Neural cell (in vitro differentiated cells): Measurements from ENCODE around the gene RSPO4. TPM values are rescaled to one million over a fixed set of nuclear protein-coding genes. Genes with fewer than 3 reads are reported as not detected.

Experiments
- H2AFZ ChIP-seq: fragments of 200-600, 300-800 bp; sonication (generic), shearing (Covaris generic); 2 replicates; pipeline ENCODE4 v1.6.0; 2014; ENCODE audit warnings: low read depth, mild to moderate bottlenecking, antibody characterized with exemption, low read length, moderate library complexity
- H3F3A ChIP-seq: fragments of 200-600 bp; shearing (Covaris generic); 2 replicates; pipeline ENCODE4 v1.6.1; 2016; ENCODE audit warnings: mild to moderate bottlenecking, moderate library complexity, mixed read lengths, antibody characterized with exemption, low read length; ENCODE audit not compliant: insufficient read depth, poor library complexity, severe bottlenecking
- H3K27ac ChIP-seq: fragments of 200-600, 300-800 bp; sonication (generic), shearing (Covaris generic); 2 replicates; pipeline ENCODE4 v1.5.1; 2014; ENCODE audit warnings: mild to moderate bottlenecking, low read length, moderate library complexity
- H3K27me3 ChIP-seq: fragments of 300-800, 200-600 bp; sonication (generic), shearing (Covaris generic); 2 replicates; pipeline ENCODE4 v1.6.0; 2014; ENCODE audit warnings: mild to moderate bottlenecking, low read depth, low read length, moderate library complexity; ENCODE audit not compliant: insufficient read depth
- H3K36me3 ChIP-seq: fragments of 300-800, 200-600 bp; sonication (generic), shearing (Covaris generic); 2 replicates; pipeline ENCODE4 v1.5.1; 2014; ENCODE audit warnings: mild to moderate bottlenecking, antibody characterized with exemption, low read length, moderate library complexity; ENCODE audit not compliant: insufficient read depth
- H3K4me2 ChIP-seq: fragments of 300-800, 200-600 bp; sonication (generic), shearing (Covaris generic); 2 replicates; pipeline ENCODE4 v1.6.0; 2014; ENCODE audit warnings: mild to moderate bottlenecking, low read length
- H3K4me3 ChIP-seq: fragments of 300-800, 200-600 bp; sonication (generic), shearing (Covaris generic); 2 replicates; pipeline ENCODE4 v1.5.1; 2014; ENCODE audit warnings: mild to moderate bottlenecking, low read length, moderate library complexity
- H3K79me2 ChIP-seq: fragments of 200-600 bp; shearing (Covaris generic); replicated peaks from 2 replicates; pipeline ENCODE4 v1.6.0; 2014; ENCODE audit warnings: mild to moderate bottlenecking, low read length, moderate library complexity; ENCODE audit not compliant: insufficient read depth
- H3K9ac ChIP-seq: fragments of 300-800, 200-600 bp; sonication (generic), shearing (Covaris generic); 2 replicates; pipeline ENCODE4 v1.6.1; 2016; ENCODE audit warnings: mild to moderate bottlenecking, low read length, mixed read lengths
- H3K9me2 ChIP-seq: fragments of 200-600 bp; shearing (Covaris generic); 2 replicates; pipeline ENCODE4 v1.6.1; 2016; ENCODE audit warnings: mild to moderate bottlenecking, low read length, mixed read lengths; ENCODE audit not compliant: insufficient read depth
- H3K9me3 ChIP-seq: fragments of 200-600, 300-800 bp; sonication (generic), shearing (Covaris generic); 2 replicates; pipeline ENCODE4 v1.6.1; 2016; ENCODE audit warnings: mild to moderate bottlenecking, mixed run types, low read length, moderate library complexity, mixed read lengths
- H4K20me1 ChIP-seq: fragments of 200-600 bp; shearing (Covaris generic); 2 replicates; pipeline ENCODE4 v1.6.1; 2016; ENCODE audit warnings: mild to moderate bottlenecking, mixed run types; ENCODE audit not compliant: insufficient read depth
- EP300 ChIP-seq: fragments of 450-650 bp; conservative IDR thresholded peaks from 2 replicates; pipeline ENCODE4 v1.6.1; 2014; ENCODE audit warnings: antibody characterized with exemption, mild to moderate bottlenecking, moderate library complexity; ENCODE audit not compliant: poor library complexity, severe bottlenecking
- EZH2 ChIP-seq: fragments of 200-600, 300-800 bp; shearing (Covaris generic), sonication (generic); IDR thresholded peaks from 2 replicates; pipeline ENCODE4 v1.6.1; 2014; ENCODE audit warnings: antibody characterized with exemption, low read length, borderline replicate concordance, mild to moderate bottlenecking; ENCODE audit not compliant: insufficient read depth, poor library complexity, severe bottlenecking
- MXI1 ChIP-seq: fragments of 450-650 bp; conservative IDR thresholded peaks from 2 replicates; pipeline ENCODE4 v1.6.1; 2014; ENCODE audit warnings: antibody characterized with exemption, mild to moderate bottlenecking; ENCODE audit not compliant: poor library complexity, severe bottlenecking
- POLR2AphosphoS5 ChIP-seq: IDR thresholded peaks from 2 replicates; pipeline ENCODE4 v1.6.1; 2012
- RAD21 ChIP-seq: fragments of 450-650 bp; conservative IDR thresholded peaks from 2 replicates; pipeline ENCODE4 v1.6.1; 2014; ENCODE audit warnings: antibody characterized with exemption, mild to moderate bottlenecking, moderate library complexity
- SMC3 ChIP-seq: fragments of 450-650 bp; conservative IDR thresholded peaks from 2 replicates; pipeline ENCODE4 v1.6.1; 2014; ENCODE audit warnings: antibody characterized with exemption, mild to moderate bottlenecking, moderate library complexity; ENCODE audit not compliant: poor library complexity
- TAF1 ChIP-seq: IDR thresholded peaks from 2 replicates; pipeline ENCODE4 v1.6.1; 2012; ENCODE audit warnings: low read depth
- polyA plus RNA-seq: library from polyadenylated mRNA; depleted of rRNA; stranded (reverse); fragments of >200 nt; gene quantifications from 2 replicates; pipeline ENCODE4 v1.2.3, GENCODE V29; 2014
- TF ChIP-seq, protein P1 (sequence below): fragments of 450-650 bp; IDR thresholded peaks from 2 replicates; pipeline ENCODE4 v1.5.1; 2014; ENCODE audit warnings: antibody characterized with exemption, mild to moderate bottlenecking, moderate library complexity; ENCODE audit not compliant: poor library complexity, severe bottlenecking
- TF ChIP-seq, protein P2 (sequence below): IDR thresholded peaks from 2 replicates; pipeline ENCODE4 v1.6.1; 2012; ENCODE audit warnings: borderline replicate concordance

RSPO4 gene
- polyA plus RNA-seq, 1 donor from 2014 or later = 0.19 TPM

DNA sequence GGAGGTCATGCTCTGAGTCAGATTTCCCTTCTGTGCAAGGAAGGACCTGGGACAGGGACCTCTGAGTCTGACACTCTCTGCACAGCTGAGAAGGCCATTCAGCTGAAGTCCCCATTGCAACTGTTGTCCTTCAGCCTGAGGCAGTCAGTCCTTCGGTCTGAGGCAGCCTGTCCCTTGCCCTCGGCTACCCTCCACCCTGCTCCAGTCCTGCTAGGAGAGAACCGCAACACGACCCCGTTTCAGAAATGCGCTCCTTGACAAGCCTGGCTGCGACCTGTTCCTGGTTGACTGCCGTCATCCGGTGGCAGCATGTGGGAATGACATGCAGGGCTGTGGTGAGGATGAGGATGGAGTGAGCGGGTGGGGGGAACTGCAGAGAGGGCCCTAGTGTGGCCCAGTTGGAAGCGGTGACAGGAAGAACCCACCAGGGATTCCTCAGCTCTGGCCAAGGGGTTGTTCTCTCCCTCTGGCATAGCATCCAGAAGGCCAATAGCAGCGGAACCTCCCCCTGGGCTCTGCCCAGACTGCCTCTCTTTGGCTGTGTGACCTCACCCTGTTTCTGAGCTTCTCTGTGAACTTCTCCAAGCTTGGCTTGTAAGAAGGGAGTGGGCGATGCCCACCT is 45.7 kb downstream of the RSPO4 start:
- TF ChIP-seq, protein P1, sequence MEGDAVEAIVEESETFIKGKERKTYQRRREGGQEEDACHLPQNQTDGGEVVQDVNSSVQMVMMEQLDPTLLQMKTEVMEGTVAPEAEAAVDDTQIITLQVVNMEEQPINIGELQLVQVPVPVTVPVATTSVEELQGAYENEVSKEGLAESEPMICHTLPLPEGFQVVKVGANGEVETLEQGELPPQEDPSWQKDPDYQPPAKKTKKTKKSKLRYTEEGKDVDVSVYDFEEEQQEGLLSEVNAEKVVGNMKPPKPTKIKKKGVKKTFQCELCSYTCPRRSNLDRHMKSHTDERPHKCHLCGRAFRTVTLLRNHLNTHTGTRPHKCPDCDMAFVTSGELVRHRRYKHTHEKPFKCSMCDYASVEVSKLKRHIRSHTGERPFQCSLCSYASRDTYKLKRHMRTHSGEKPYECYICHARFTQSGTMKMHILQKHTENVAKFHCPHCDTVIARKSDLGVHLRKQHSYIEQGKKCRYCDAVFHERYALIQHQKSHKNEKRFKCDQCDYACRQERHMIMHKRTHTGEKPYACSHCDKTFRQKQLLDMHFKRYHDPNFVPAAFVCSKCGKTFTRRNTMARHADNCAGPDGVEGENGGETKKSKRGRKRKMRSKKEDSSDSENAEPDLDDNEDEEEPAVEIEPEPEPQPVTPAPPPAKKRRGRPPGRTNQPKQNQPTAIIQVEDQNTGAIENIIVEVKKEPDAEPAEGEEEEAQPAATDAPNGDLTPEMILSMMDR = peak; percentile 99
- TF ChIP-seq RAD21 (peak; percentile 100), EZH2 (no peak), SMC3 (peak; percentile 99)
- no peaks in the 10 kb centered on the region for H3K27me3 ChIP-seq
- H4K20me1 ChIP-seq = no peaks in the 10 kb centered on the region
- H3K9me2 ChIP-seq = no peaks in the 10 kb centered on the region
- H3K36me3 ChIP-seq = no peaks in the 10 kb centered on the region
- H3F3A ChIP-seq = no peaks in the 10 kb centered on the region
- no peak overlapping the region for H3K27ac ChIP-seq
- no peak overlapping the region for H2AFZ ChIP-seq
- H3K4me3 ChIP-seq = no peak overlapping the region
- H3K79me2 ChIP-seq = no peaks in the 10 kb centered on the region
- no peak overlapping the region for H3K9ac ChIP-seq
- no peaks in the 10 kb centered on the region for H3K9me3 ChIP-seq
- no peak overlapping the region for H3K4me2 ChIP-seq

DNA sequence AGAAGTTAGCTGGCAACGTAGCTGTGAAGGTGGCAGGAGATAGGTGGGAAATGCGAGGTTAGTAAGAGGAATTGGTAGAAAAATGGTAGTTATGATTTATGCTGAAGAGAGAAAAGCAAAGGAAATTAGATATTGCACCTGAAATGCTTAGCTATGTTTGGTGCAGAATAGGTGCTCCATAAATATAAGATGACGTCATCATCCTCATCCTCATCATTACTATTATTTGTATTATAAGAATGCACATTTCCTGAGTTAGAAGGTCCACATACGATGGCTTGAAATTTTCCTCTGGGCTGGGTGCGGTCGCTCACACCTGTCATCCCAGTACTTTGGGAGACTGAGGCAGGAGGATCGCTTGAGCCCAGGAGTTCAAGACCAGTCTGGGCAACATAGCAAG is 46.5 kb downstream of the RSPO4 start:
- no peak overlapping the region for H2AFZ ChIP-seq
- no peak overlapping the region for H3K9ac ChIP-seq
- H4K20me1 ChIP-seq = no peaks in the 10 kb centered on the region
- no peaks in the 10 kb centered on the region for H3K9me3 ChIP-seq
- no peaks in the 10 kb centered on the region for H3K9me2 ChIP-seq
- H3K36me3 ChIP-seq = no peaks in the 10 kb centered on the region
- H3K4me2 ChIP-seq = no peak overlapping the region
- H3K79me2 ChIP-seq = no peaks in the 10 kb centered on the region
- no peaks in the 10 kb centered on the region for H3K27me3 ChIP-seq
- no peak overlapping the region for H3K27ac ChIP-seq
- H3F3A ChIP-seq = no peaks in the 10 kb centered on the region
- TF ChIP-seq TAF1 (no peak), MXI1 (no peak), POLR2AphosphoS5 (no peak), EP300 (no peak), SMC3 (no peak), RAD21 (no peak), EZH2 (no peak)
- TF ChIP-seq, protein P1 = no peak
- TF ChIP-seq, protein P2, sequence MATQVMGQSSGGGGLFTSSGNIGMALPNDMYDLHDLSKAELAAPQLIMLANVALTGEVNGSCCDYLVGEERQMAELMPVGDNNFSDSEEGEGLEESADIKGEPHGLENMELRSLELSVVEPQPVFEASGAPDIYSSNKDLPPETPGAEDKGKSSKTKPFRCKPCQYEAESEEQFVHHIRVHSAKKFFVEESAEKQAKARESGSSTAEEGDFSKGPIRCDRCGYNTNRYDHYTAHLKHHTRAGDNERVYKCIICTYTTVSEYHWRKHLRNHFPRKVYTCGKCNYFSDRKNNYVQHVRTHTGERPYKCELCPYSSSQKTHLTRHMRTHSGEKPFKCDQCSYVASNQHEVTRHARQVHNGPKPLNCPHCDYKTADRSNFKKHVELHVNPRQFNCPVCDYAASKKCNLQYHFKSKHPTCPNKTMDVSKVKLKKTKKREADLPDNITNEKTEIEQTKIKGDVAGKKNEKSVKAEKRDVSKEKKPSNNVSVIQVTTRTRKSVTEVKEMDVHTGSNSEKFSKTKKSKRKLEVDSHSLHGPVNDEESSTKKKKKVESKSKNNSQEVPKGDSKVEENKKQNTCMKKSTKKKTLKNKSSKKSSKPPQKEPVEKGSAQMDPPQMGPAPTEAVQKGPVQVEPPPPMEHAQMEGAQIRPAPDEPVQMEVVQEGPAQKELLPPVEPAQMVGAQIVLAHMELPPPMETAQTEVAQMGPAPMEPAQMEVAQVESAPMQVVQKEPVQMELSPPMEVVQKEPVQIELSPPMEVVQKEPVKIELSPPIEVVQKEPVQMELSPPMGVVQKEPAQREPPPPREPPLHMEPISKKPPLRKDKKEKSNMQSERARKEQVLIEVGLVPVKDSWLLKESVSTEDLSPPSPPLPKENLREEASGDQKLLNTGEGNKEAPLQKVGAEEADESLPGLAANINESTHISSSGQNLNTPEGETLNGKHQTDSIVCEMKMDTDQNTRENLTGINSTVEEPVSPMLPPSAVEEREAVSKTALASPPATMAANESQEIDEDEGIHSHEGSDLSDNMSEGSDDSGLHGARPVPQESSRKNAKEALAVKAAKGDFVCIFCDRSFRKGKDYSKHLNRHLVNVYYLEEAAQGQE = no peak
- H3K4me3 ChIP-seq = no peak overlapping the region
